Central memory CD4-positive, alpha-beta T cell (primary cell): ENCODE data around the gene BFSP2.
"Not testable (repeated sequence)": the region's sequence is repeated elsewhere in the genome, so short reads cannot be mapped to it uniquely, and the experiment has no call there.

Source experiments
- DNase-seq: peaks from one replicate; pipeline ENCODE4 v3.0.0; 2022

The BFSP2 gene

GRCh38 chr3:133523758-133524157 lies 123.9 kb downstream of the BFSP2 start:
- DNase-seq, result not testable (repeated sequence)
